Calu3 (cell line): ENCODE measurements around the gene MED27. TPM values are rescaled to one million over a fixed set of nuclear protein-coding genes. Genes with fewer than 3 reads are reported as not detected.

Experiments used
- BruUV-seq: library from RNA; stranded (reverse); fragments of 400-500 nt; replicated peaks from 2 replicates; lab custom pipeline; 2021; lab: Mats Ljungman, UMichigan
- CTCF ChIA-PET: fragments of 300-600 bp; sonication (Branson Sonifier 250); formaldehyde crosslinking; loops from one replicate; lab custom pipeline; 2022; ENCODE audit warnings: antibody characterized with exemption; lab: Charles Lee
- DNase-seq: peaks from one replicate; pipeline ENCODE4 v3.0.0; 2022
- H3K27ac Mint-ChIP-seq: one replicate; pipeline ENCODE4 v1.8.0; 2022; ENCODE audit warnings: mixed read lengths; ENCODE audit not compliant: unreplicated experiment
- H3K27me3 Mint-ChIP-seq: one replicate; pipeline ENCODE4 v1.8.0; 2022; ENCODE audit warnings: mixed read lengths; ENCODE audit not compliant: unreplicated experiment
- H3K36me3 Mint-ChIP-seq: one replicate; pipeline ENCODE4 v1.8.0; 2022; ENCODE audit warnings: mild to moderate bottlenecking, moderate library complexity, mixed read lengths; ENCODE audit not compliant: insufficient read depth, unreplicated experiment
- H3K4me1 Mint-ChIP-seq: one replicate; pipeline ENCODE4 v1.8.0; 2022; ENCODE audit warnings: mild to moderate bottlenecking, low read depth, mixed read lengths; ENCODE audit not compliant: unreplicated experiment
- H3K4me3 Mint-ChIP-seq: one replicate; pipeline ENCODE4 v1.8.0; 2022; ENCODE audit warnings: mild to moderate bottlenecking, low read depth, moderate library complexity, mixed read lengths; ENCODE audit not compliant: unreplicated experiment
- H3K9me3 Mint-ChIP-seq: one replicate; pipeline ENCODE4 v1.8.0; 2022; ENCODE audit warnings: low read depth, mixed read lengths; ENCODE audit not compliant: unreplicated experiment
- CTCF ChIP-seq: fragments of 200-600 bp; IDR thresholded peaks from one replicate; pipeline ENCODE4 v1.8.0; 2022; ENCODE audit warnings: antibody characterized with exemption; ENCODE audit not compliant: unreplicated experiment
- intact Hi-C: fragments of 100-400 bp; cut with micrococcal nuclease; formaldehyde crosslinking; loops from one replicate; pipeline ENCODE4 v1.10.0; 2022; ENCODE audit not compliant: unreplicated experiment
- total RNA-seq: library from RNA; stranded (reverse); gene quantifications from 2 replicates; pipeline ENCODE4 v1.2.3, GENCODE V29; 2022

Gene MED27
- total RNA-seq, 1 experiment from 2014 or later = 19.3 TPM

GRCh38 chr9:131959056-131959455 is 120.6 kb downstream of the MED27 start:
- Mint-ChIP-seq H3K27me3 (no peaks in the 10 kb centered on the region), H3K27ac (no peak overlapping the region), H3K4me3 (no peak overlapping the region), H3K4me1 (no peaks in the 10 kb centered on the region), H3K9me3 (no peaks in the 10 kb centered on the region), H3K36me3 (no peaks in the 10 kb centered on the region)
- intact Hi-C loops = no loop called here
- TF ChIP-seq CTCF = no peak
- CTCF ChIA-PET = no interaction called here
- no TSS peak for BruUV-seq
- DNase-seq = no peak

GRCh38 chr9:131954299-131954698 is 125.4 kb downstream of the MED27 start:
- CTCF ChIA-PET = interaction anchor here (0.6 kb wide), 1 partner anchor 197 kb away, joined by 3 read pairs; no protein-coding TSS in a partner anchor
- H3K36me3 Mint-ChIP-seq = no peaks in the 10 kb centered on the region
- no peak for TF ChIP-seq CTCF
- H3K4me1 Mint-ChIP-seq = no peaks in the 10 kb centered on the region
- no peak overlapping the region for H3K4me3 Mint-ChIP-seq
- no peaks in the 10 kb centered on the region for H3K9me3 Mint-ChIP-seq
- peak; percentile 6 for DNase-seq
- H3K27me3 Mint-ChIP-seq = no peaks in the 10 kb centered on the region
- H3K27ac Mint-ChIP-seq = no peak overlapping the region
- intact Hi-C loops = no loop called here
- no TSS peak for BruUV-seq

- Mint-ChIP-seq H3K36me3 (no peaks in the 10 kb centered on the region), H3K27me3 (no peaks in the 10 kb centered on the region), H3K27ac (no peak overlapping the region), H3K4me1 (no peaks in the 10 kb centered on the region), H3K4me3 (no peak overlapping the region), H3K9me3 (no peaks in the 10 kb centered on the region)
- intact Hi-C loops = no loop called here
- DNase-seq = no peak
- CTCF ChIA-PET = no interaction called here
- no peak for TF ChIP-seq CTCF
- no TSS peak for BruUV-seq
Observed at GRCh38 chr9:131951905-131952304, 127.8 kb downstream of the MED27 start.

GRCh38 chr9:131951155-131951554 is 128.5 kb downstream of the MED27 start:
- CTCF ChIA-PET = no interaction called here

More at GRCh38 chr9:131951155-131951554, 128.5 kb downstream of the MED27 start:
- no peak for TF ChIP-seq CTCF
- no peak overlapping the region for H3K4me3 Mint-ChIP-seq
- BruUV-seq = no TSS peak
- no peaks in the 10 kb centered on the region for H3K36me3 Mint-ChIP-seq
- H3K4me1 Mint-ChIP-seq = no peaks in the 10 kb centered on the region
- no peak overlapping the region for H3K27ac Mint-ChIP-seq
- H3K27me3 Mint-ChIP-seq = no peaks in the 10 kb centered on the region
- DNase-seq = no peak
- H3K9me3 Mint-ChIP-seq = no peaks in the 10 kb centered on the region
- intact Hi-C loops = no loop called here
